ENCODE measurements around the gene COL12A1. TPM values are rescaled to one million over a fixed set of nuclear protein-coding genes. Genes with fewer than 3 reads are reported as not detected.
"Not testable (repeated sequence)": the region's sequence is repeated elsewhere in the genome, so short reads cannot be mapped to it uniquely, and the experiment has no call there.

COL12A1 gene
- total and polyA plus RNA-seq, 8 donors: 1.2 to 19.3 (median 3.5) TPM

DNA sequence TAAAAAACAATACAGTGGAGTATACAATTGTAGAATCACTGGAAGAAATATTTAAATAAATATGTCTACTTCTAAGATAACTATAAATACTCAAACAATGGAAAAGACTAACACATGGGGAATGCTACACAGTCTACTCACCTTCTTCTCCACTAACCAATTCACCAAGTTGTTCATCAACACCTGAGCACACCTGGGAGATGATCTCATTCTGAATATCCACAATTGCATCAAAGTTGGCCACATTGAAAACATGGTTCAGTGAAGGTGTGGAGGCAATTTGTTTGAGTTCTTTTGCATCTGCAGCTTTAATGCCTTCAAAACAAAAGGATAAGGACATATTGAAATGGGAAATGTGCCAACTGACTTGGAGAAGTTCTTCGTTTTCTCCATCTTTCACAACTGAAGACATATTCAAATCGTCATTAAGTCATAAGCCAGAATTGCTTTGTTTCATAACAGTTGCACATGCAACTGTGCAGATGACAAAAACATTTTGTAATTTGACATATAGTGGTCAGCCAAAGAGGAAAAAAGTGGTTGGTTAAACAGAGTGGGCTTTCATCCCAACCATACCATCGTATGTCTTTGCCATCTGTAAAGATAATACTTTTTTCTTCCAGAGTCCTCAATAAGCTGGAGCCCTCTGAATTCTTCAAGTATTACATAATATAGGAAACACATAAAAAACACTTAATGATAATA is 17.5 kb downstream of the COL12A1 start:
- no peaks in the 10 kb centered on the region for H3K27me3 ChIP-seq
- H3K36me3 ChIP-seq: no peaks in the 10 kb centered on the region
- 63 to 78% methylated on average over 3 of the region's 3 CpGs for WGBS, 2 donors
- intact Hi-C loops (cut with DNase I): loop anchor here in 1 of 3 donors (10.0 kb wide), 1 partner anchor 1094 kb away; no protein-coding TSS in a partner anchor
- FAIRE-seq (no peak), ATAC-seq (no peak), DNase-seq (no peak)
- H3K4me3 ChIP-seq: no peak overlapping the region
- TF ChIP-seq, protein P1, sequence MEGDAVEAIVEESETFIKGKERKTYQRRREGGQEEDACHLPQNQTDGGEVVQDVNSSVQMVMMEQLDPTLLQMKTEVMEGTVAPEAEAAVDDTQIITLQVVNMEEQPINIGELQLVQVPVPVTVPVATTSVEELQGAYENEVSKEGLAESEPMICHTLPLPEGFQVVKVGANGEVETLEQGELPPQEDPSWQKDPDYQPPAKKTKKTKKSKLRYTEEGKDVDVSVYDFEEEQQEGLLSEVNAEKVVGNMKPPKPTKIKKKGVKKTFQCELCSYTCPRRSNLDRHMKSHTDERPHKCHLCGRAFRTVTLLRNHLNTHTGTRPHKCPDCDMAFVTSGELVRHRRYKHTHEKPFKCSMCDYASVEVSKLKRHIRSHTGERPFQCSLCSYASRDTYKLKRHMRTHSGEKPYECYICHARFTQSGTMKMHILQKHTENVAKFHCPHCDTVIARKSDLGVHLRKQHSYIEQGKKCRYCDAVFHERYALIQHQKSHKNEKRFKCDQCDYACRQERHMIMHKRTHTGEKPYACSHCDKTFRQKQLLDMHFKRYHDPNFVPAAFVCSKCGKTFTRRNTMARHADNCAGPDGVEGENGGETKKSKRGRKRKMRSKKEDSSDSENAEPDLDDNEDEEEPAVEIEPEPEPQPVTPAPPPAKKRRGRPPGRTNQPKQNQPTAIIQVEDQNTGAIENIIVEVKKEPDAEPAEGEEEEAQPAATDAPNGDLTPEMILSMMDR (IDR thresholded peaks at IDR 0.05): no peak
- H3K4me1 ChIP-seq: no peaks in the 10 kb centered on the region
- H3K27ac ChIP-seq: no peak overlapping the region
- no peaks in the 10 kb centered on the region for H3K9me3 ChIP-seq

DNA sequence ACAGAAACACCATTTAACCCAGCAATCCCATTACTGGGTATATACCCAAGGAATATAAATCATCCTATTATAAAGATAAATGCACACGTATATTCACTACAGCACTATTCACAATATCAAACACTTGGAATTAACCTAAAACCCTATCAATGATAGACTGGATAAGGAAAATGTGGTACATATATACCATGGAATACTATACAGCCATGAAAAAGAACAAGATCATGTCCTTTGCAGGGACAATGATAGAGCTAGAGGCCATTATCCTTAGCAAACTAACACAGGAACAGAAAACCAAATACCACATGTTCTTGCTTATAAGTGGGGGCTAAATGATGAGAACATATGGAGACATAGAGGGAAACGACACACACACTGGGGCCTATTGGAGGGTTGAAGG is 19.3 kb downstream of the COL12A1 start:
- H3K27me3 ChIP-seq, H3K36me3 ChIP-seq, ATAC-seq, H3K4me1 ChIP-seq, FAIRE-seq, H3K9me3 ChIP-seq, DNase-seq, H3K27ac ChIP-seq, H3K4me3 ChIP-seq: not testable (repeated sequence)
- 48 to 49% methylated on average over 2 of the region's 2 CpGs for WGBS, 2 donors
- intact Hi-C loops (cut with DNase I): loop anchor here in 1 of 3 donors (10.0 kb wide), 1 partner anchor 1092 kb away; no protein-coding TSS in a partner anchor

DNA sequence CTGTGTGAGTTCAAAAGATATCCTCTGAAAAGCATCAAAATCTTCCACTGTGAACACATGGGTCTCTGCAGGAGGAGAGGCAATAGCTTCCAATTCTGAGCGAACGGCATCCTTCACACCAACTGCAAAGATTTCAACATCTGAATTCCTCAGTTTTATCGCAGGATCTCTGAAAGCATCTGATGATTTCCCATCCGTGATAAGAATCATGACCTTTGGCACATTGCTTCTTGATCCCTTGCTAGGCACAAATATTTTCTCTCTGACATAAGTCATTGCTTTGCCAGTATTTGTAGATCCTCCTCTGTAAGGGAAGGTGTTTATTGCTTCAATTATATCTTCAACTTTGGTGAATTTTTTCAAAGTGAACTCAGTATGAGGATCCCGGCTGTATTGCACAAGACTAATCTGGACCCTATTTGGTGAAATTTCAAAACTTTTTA is 22.7 kb downstream of the COL12A1 start:
- FAIRE-seq (no peak), ATAC-seq (peak in 2 of 4 donors; percentile 25 to 44), DNase-seq (no peak)
- Histone ChIP-seq H3K4me3 (no peak overlapping the region), H3K27me3 (no peaks in the 10 kb centered on the region), H3K9me3 (no peaks in the 10 kb centered on the region), H3K4me1 (no peaks in the 10 kb centered on the region), H3K36me3 (no peaks in the 10 kb centered on the region), H3K27ac (no peak overlapping the region)
- 53 to 57% methylated on average over 5 of the region's 5 CpGs for WGBS, 2 donors
- TF ChIP-seq, protein P1 (IDR thresholded peaks at IDR 0.05): no peak
- intact Hi-C loops (cut with DNase I): loop anchor here in 1 of 3 donors (10.0 kb wide), 1 partner anchor 1088 kb away; no protein-coding TSS in a partner anchor

DNA sequence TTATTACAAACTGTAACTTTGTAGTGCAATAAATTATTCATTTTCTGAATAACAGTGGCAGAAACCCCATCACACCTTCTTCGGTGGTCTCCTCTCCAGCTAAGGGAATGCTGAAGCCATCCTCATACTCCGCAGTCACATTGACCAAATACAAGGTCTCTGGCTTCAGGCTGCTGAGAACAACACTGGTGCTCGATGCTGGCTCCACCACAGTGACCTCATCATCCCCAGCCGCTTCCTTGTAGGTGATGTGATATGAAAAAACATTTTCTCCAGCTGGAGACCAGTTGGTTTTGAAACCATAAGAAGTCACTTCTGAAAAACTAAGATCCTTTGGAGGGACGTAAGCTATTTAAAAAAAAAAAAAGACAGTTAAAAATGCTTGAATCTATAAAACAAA is 25.0 kb downstream of the COL12A1 start:
- Histone ChIP-seq H3K9me3 (no peaks in the 10 kb centered on the region), H3K4me3 (no peak overlapping the region), H3K4me1 (no peaks in the 10 kb centered on the region), H3K36me3 (no peaks in the 10 kb centered on the region), H3K27me3 (no peaks in the 10 kb centered on the region), H3K27ac (no peak overlapping the region)
- ATAC-seq (no peak), FAIRE-seq (no peak), DNase-seq (no peak)
- WGBS, 2 donors: 87 to 89% methylated on average over 5 of the region's 5 CpGs
- TF ChIP-seq, protein P1 (IDR thresholded peaks at IDR 0.05): no peak
- intact Hi-C loops (cut with DNase I): loop anchor here in 1 of 3 donors (10.0 kb wide), 1 partner anchor 1086 kb away; no protein-coding TSS in a partner anchor

DNA sequence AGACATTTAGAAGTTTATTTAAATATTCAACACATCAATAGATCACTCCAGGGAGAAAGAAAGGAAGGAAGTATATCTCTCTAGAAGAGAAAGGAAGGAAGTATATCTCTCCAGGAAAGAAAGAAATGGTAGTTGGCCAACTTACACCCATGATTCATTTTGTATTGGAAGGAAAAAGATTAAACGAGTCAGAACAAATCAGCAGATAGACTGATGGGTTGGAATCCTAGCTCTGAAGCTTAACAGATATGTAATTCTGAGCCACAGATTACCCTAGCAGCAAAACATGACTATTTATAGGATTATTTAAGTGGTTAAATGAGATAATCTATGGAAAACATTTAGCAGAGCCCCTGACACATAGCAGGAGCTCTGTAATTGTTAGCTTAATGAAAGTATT is 27.1 kb downstream of the COL12A1 start:
- ATAC-seq: no peak
- Histone ChIP-seq H3K4me3 (no peak overlapping the region), H3K27me3 (no peaks in the 10 kb centered on the region), H3K9me3 (no peaks in the 10 kb centered on the region), H3K36me3 (no peaks in the 10 kb centered on the region), H3K27ac (no peak overlapping the region), H3K4me1 (no peaks in the 10 kb centered on the region)
- 56 to 58% methylated on average over 1 of the region's 1 CpG for WGBS, 2 donors
- DNase-seq: no peak
- intact Hi-C loops (cut with DNase I): no loop called here
- FAIRE-seq: no peak
- TF ChIP-seq, protein P1 (IDR thresholded peaks at IDR 0.05): no peak
